PC-3 (cell line): ENCODE data around the gene SHLD1.

Experiments used
- EZH2 ChIP-seq: fragments of 300-600 bp; sonication (generic); IDR thresholded peaks from one replicate; pipeline ENCODE4 v1.6.1; 2017; ENCODE audit warnings: antibody characterized with exemption, mild to moderate bottlenecking, low read length; ENCODE audit not compliant: unreplicated experiment
- EZH2phosphoT487 ChIP-seq: fragments of 300-600 bp; sonication (generic); IDR thresholded peaks from 2 replicates; pipeline ENCODE4 v1.6.1; 2018; ENCODE audit warnings: mild to moderate bottlenecking, antibody characterized with exemption, low read length, borderline replicate concordance
- TF ChIP-seq, protein P1 (sequence below): fragments of 300-600 bp; sonication (generic); conservative IDR thresholded peaks from 2 replicates; pipeline ENCODE4 v1.5.1; 2017; ENCODE audit warnings: antibody characterized with exemption, low read depth, mild to moderate bottlenecking, low read length

DNA sequence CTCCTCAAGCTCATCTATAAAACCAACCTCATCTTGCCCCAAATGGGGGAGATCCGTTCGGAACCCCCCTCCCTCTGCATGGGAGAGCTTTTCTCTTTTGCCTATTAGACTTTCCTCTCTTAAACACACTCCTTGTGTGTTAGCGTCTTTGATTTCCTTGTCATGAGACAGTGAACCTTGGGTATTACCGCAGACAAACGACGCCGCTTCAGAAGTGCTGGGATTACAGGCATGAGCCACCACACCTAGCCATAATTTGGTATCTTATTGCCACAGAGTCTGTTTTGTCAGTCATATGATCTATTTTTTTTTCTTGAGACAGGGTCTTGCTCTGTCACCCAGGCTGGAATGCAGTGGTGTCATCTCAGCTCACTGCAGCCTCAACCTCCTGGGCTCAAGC lies 3.6 kb downstream of the SHLD1 start:
- TF ChIP-seq, protein P1, sequence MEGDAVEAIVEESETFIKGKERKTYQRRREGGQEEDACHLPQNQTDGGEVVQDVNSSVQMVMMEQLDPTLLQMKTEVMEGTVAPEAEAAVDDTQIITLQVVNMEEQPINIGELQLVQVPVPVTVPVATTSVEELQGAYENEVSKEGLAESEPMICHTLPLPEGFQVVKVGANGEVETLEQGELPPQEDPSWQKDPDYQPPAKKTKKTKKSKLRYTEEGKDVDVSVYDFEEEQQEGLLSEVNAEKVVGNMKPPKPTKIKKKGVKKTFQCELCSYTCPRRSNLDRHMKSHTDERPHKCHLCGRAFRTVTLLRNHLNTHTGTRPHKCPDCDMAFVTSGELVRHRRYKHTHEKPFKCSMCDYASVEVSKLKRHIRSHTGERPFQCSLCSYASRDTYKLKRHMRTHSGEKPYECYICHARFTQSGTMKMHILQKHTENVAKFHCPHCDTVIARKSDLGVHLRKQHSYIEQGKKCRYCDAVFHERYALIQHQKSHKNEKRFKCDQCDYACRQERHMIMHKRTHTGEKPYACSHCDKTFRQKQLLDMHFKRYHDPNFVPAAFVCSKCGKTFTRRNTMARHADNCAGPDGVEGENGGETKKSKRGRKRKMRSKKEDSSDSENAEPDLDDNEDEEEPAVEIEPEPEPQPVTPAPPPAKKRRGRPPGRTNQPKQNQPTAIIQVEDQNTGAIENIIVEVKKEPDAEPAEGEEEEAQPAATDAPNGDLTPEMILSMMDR: no peak
- no peak for TF ChIP-seq EZH2
- TF ChIP-seq EZH2phosphoT487: no peak
